ENCODE measurements around the gene FGFR3. TPM values are rescaled to one million over a fixed set of nuclear protein-coding genes. Genes with fewer than 3 reads are reported as not detected.

FGFR3 gene
- total and polyA plus RNA-seq, 10 of the 15 experiments (the other 5 are each of a cell fraction or from before 2014, with no cell fraction given) = 0.05 to 0.33 (median 0.18) TPM; not detected in 6

GRCh38 chr4:1749826-1750225, 43.3 kb upstream of the FGFR3 start:
- Histone ChIP-seq H3K9me3 (replicated peaks; ENCODE audit: control insufficient read depth, insufficient read depth, low read length) (no peaks in the 10 kb centered on the region), H4K20me1 (ENCODE audit: control insufficient read depth, insufficient read depth) (no peaks in the 10 kb centered on the region), H3K4me1 (ENCODE audit: control insufficient read depth, insufficient read depth, low read length) (no peaks in the 10 kb centered on the region), H3K27me3 (replicated peaks in 1 of 2; ENCODE audit: control insufficient read depth in 2 of 2, insufficient read depth in 2 of 2, low read length in 1 of 2) (no peaks in the 10 kb centered on the region), H2AFZ (ENCODE audit: control insufficient read depth, low read depth, low read length) (no peak overlapping the region), H3K9ac (ENCODE audit: control insufficient read depth, insufficient read depth, low read length) (no peak overlapping the region), H3K27ac (ENCODE audit: control insufficient read depth, insufficient read depth) (no peak overlapping the region), H3K79me2 (ENCODE audit: control insufficient read depth, insufficient read depth, low read length) (no peaks in the 10 kb centered on the region), H3K4me2 (ENCODE audit: control insufficient read depth, insufficient read depth) (no peak overlapping the region), H3K36me3 (ENCODE audit: control insufficient read depth in 2 of 2, insufficient read depth in 2 of 2, low read length in 1 of 2) (peaks cover 0 to 2% of the 10 kb centered on the region in 2 experiments; a peak in 3 of 4 replicates), H3K4me3 (no peak overlapping the region)
- ATAC-seq = no peak
- TF ChIP-seq POLR2AphosphoS2 (IDR thresholded peaks at IDR 0.05; ENCODE audit: low read depth, low read length) (no peak), IRF4 (IDR thresholded peaks at IDR 0.05; ENCODE audit: low read depth, low read length) (no peak), IKZF1 (conservative IDR thresholded peaks at IDR 0.05) (no peak), CBFB (IDR thresholded peaks at IDR 0.05; ENCODE audit: low read depth) (no peak), ZNF207 (IDR thresholded peaks at IDR 0.05; ENCODE audit: borderline replicate concordance) (no peak), SREBF1 (IDR thresholded peaks at IDR 0.05; ENCODE audit: low read length) (no peak), RFX5 (IDR thresholded peaks at IDR 0.05; ENCODE audit: low read depth, low read length) (no peak), POLR2A (IDR thresholded peaks at IDR 0.05; ENCODE audit: low read depth, low read length) (no peak), HSF1 (IDR thresholded peaks at IDR 0.05; ENCODE audit: low read depth, low read length) (no peak), JUNB (IDR thresholded peaks at IDR 0.05) (no peak), NRF1 (conservative IDR thresholded peaks at IDR 0.05; ENCODE audit: low read depth, low read length) (no peak), E4F1 (IDR thresholded peaks at IDR 0.05; ENCODE audit: borderline replicate concordance, partially characterized antibody) (no peak), ESRRA (IDR thresholded peaks at IDR 0.05; ENCODE audit: low read length) (no peak), CREM (IDR thresholded peaks at IDR 0.05; ENCODE audit: low read depth) (no peak), POU2F2 (IDR thresholded peaks at IDR 0.05; ENCODE audit: borderline replicate concordance, low read depth, low read length) (no peak), RAD51 (IDR thresholded peaks at IDR 0.05) (no peak), MAX (IDR thresholded peaks at IDR 0.05; ENCODE audit: low read depth, low read length) (no peak), IRF3 (IDR thresholded peaks at IDR 0.05) (no peak)
- intact Hi-C loops (cut with micrococcal nuclease; ENCODE audit: unreplicated experiment) = loop anchor here (5.0 kb wide), 1 partner anchor 437 kb away; no protein-coding TSS in a partner anchor
- ChIA-PET CTCF (interaction anchor here (1.0 to 2.1 kb wide), 3 partner anchors 20 to 60 kb away, joined by 3 to 4 read pairs (median 3); no protein-coding TSS in a partner anchor), POLR2A (no interaction called here), RAD21 (ENCODE audit: unreplicated experiment) (interaction anchor here (0.7 kb wide), 1 partner anchor 144 kb away, joined by 4 read pairs; no protein-coding TSS in a partner anchor), SMC1A (ENCODE audit: uncharacterized antibody, unreplicated experiment) (no interaction called here)
- FAIRE-seq = no peak
- in situ Hi-C loops (cut with MboI) = no loop called here
- no TSS peak for BruUV-seq (replicated peaks)
- DNase-seq (ENCODE audit: low read depth, low spot score) = no peak
- 35% methylated on average over 14 of the region's 14 CpGs for WGBS (ENCODE audit: insufficient coverage, insufficient replicate concordance, low lambda C conversion rate, missing lambda C conversion rate)
